K562 (cell line): ENCODE measurements around the gene ALG5. TPM values are rescaled to one million over a fixed set of nuclear protein-coding genes. Genes with fewer than 3 reads are reported as not detected.

Source experiments
- ATAC-seq: fragments of 200-7000 bp; cut with Tn5 transposase; 3 replicates; pipeline ENCODE4 v1.9.1; 2020; ENCODE audit warnings: moderate library complexity
- Bru-seq: library from RNA; stranded (reverse); fragments of 400-500 nt; gene quantifications from one replicate; lab custom pipeline; 2021; lab: Mats Ljungman, UMichigan
- BruChase-seq, 2 experiments: library from RNA; stranded (reverse); fragments of 400-500 nt; gene quantifications; one replicate each; lab custom pipeline; 2021; lab: Mats Ljungman, UMichigan
- BruUV-seq: library from RNA; stranded (reverse); fragments of 400-500 nt; replicated peaks from 2 replicates; lab custom pipeline; 2021; lab: Mats Ljungman, UMichigan
- CTCF ChIA-PET: fragments of 300-600 bp; formaldehyde crosslinking; extraction: SDS; loops from one replicate; lab custom pipeline; 2021; ENCODE audit warnings: low intra/inter-chr PET ratio; lab: Yijun Ruan, JAX
- POLR2A ChIA-PET: fragments of 300-600, 350-650 bp; sonication (Branson Sonifier 250); formaldehyde crosslinking; extraction: SDS; loops from one replicate; lab custom pipeline; 2021; ENCODE audit warnings: antibody characterized with exemption, inconsistent platforms; lab: Yijun Ruan, JAX
- DNase-seq, 4 experiments: peaks; one replicate each; pipeline versions ENCODE4 v3.0.0 to v3.0.0-alpha.2; 2011 to 2018; ENCODE audit warnings: low spot score in 3 of 4, mixed read lengths in 3 of 4; ENCODE audit errors: extremely low read depth in 1 of 4
- FAIRE-seq: peaks from 2 replicates; lab custom pipeline; 2011; peaks lifted over from hg19 to GRCh38; lab: Jason Lieb, UNC
- H2AFZ ChIP-seq: 2 replicates; pipeline ENCODE4 v1.6.0; 2011; ENCODE audit warnings: low read depth, low read length, control low read depth, inconsistent platforms
- H3K27ac ChIP-seq: fragments of 200-600 bp; 3 replicates; pipeline ENCODE4 v1.8.0; 2011; ENCODE audit warnings: low read depth, mild to moderate bottlenecking, control low read depth, inconsistent platforms, low read length, moderate library complexity, mixed read lengths; ENCODE audit errors: extremely low read depth
- H3K27me3 ChIP-seq, 2 experiments: fragments of 300-600 bp in 1 of 2; 2 replicates in 1 of 2; 3 replicates in 1 of 2; pipeline versions ENCODE4 v1.6.0 to v1.8.0; 2011; ENCODE audit warnings: inconsistent platforms in 2 of 2, low read length in 2 of 2, mild to moderate bottlenecking in 1 of 2, mixed read lengths in 1 of 2, moderate library complexity in 1 of 2; ENCODE audit not compliant: control insufficient read depth in 2 of 2, insufficient read depth in 2 of 2
- H3K36me3 ChIP-seq: fragments of 300-600 bp; 3 replicates; pipeline ENCODE4 v1.8.0; 2011; ENCODE audit warnings: mild to moderate bottlenecking, low read length, inconsistent platforms; ENCODE audit not compliant: control insufficient read depth, insufficient read depth
- H3K4me1 ChIP-seq, 2 experiments: fragments of 200-600 bp in 1 of 2; replicated peaks in 1 of 2; 2 replicates in 1 of 2; 3 replicates in 1 of 2; pipeline versions ENCODE4 v1.5.1 to v1.8.0; 2011; ENCODE audit warnings: inconsistent platforms in 2 of 2, low read length in 2 of 2, mild to moderate bottlenecking in 1 of 2, mixed read lengths in 1 of 2, moderate library complexity in 1 of 2; ENCODE audit not compliant: control insufficient read depth in 2 of 2, insufficient read depth in 2 of 2
- H3K4me2 ChIP-seq: 2 replicates; pipeline ENCODE4 v1.6.1; 2011; ENCODE audit warnings: low read length, control low read depth, inconsistent platforms, mixed read lengths; ENCODE audit not compliant: insufficient read depth
- H3K4me3 ChIP-seq: fragments of 200-600 bp; sonication (generic), shearing (Covaris generic); 2 replicates; pipeline ENCODE4 v1.5.1; 2016; ENCODE audit warnings: control low read depth, inconsistent platforms
- H3K79me2 ChIP-seq: fragments of 200-600 bp; 3 replicates; pipeline ENCODE4 v1.8.0; 2011; ENCODE audit warnings: low read length, inconsistent platforms; ENCODE audit not compliant: control insufficient read depth, insufficient read depth
- H3K9ac ChIP-seq, 2 experiments: 2 replicates each; pipeline versions ENCODE4 v1.6.0 to v1.6.1; 2011; ENCODE audit warnings: low read depth in 2 of 2, low read length in 2 of 2, control low read depth in 1 of 2, inconsistent platforms in 1 of 2, mild to moderate bottlenecking in 1 of 2, mixed read lengths in 1 of 2; ENCODE audit not compliant: insufficient read depth in 1 of 2
- H3K9me1 ChIP-seq: one replicate; pipeline ENCODE4 v1.6.0; 2011; ENCODE audit warnings: inconsistent platforms, mild to moderate bottlenecking, low read length, moderate library complexity; ENCODE audit not compliant: control insufficient read depth, insufficient read depth
- H3K9me3 ChIP-seq: replicated peaks from 2 replicates; pipeline ENCODE4 v1.5.1; 2011; ENCODE audit warnings: low read depth, low read length, inconsistent platforms; ENCODE audit not compliant: control insufficient read depth, insufficient read depth
- H4K20me1 ChIP-seq: replicated peaks from 2 replicates; pipeline ENCODE4 v1.6.1; 2011; ENCODE audit warnings: low read length, inconsistent platforms, mixed read lengths; ENCODE audit not compliant: control insufficient read depth, insufficient read depth
- BRD4 ChIP-seq: fragments of 200-600 bp; sonication (generic); IDR thresholded peaks from 2 replicates; pipeline ENCODE4 v1.6.1; 2017; ENCODE audit warnings: inconsistent platforms
- CCNT2 ChIP-seq: IDR thresholded peaks from 2 replicates; pipeline ENCODE4 v1.6.1; 2011; ENCODE audit warnings: borderline replicate concordance, low read depth, mild to moderate bottlenecking, moderate library complexity, mixed read lengths, low read length; ENCODE audit not compliant: insufficient read length; ENCODE audit errors: extremely low read depth
- HNRNPH1 ChIP-seq: fragments of 200-400 bp; formaldehyde crosslinking; optimal IDR thresholded peaks from 2 replicates; pipeline ENCODE3; 2017; ENCODE audit warnings: low read depth, mild to moderate bottlenecking, low read length, moderate library complexity
- POLR2A ChIP-seq: fragments of 450-650 bp; conservative IDR thresholded peaks from 2 replicates; pipeline ENCODE4 v1.6.1; 2016
- SMC3 ChIP-seq: conservative IDR thresholded peaks from 2 replicates; pipeline ENCODE4 v1.6.1; 2011; ENCODE audit warnings: low read depth, low read length, improper control_type of control experiment; ENCODE audit not compliant: insufficient read depth
- TCF3 ChIP-seq: sonication (generic); formaldehyde crosslinking; IDR thresholded peaks from 2 replicates; pipeline ENCODE4 v1.4.0; 2020; ENCODE audit warnings: mild to moderate bottlenecking, missing genetic modification reagents
- ZNF384 ChIP-seq: IDR thresholded peaks from 2 replicates; pipeline ENCODE4 v1.6.1; 2012; ENCODE audit warnings: low read depth, low read length, improper control_type of control experiment
- WGBS: fragments of 100-300 bp; shearing (Covaris generic); methylation state at CpG from one replicate; pipeline ENCODE4 v1.1.6; 2016; ENCODE audit warnings: low coverage, mixed read lengths; ENCODE audit not compliant: insufficient coverage; ENCODE audit errors: missing lambda C conversion rate; 5-methylcytosine and 5-hydroxymethylcytosine counted together
- in situ Hi-C: fragments of 300-500 bp; cut with MboI; formaldehyde crosslinking; loops from 4 replicates; pipeline ENCODE4 v1.15.0; 2018; ENCODE audit warnings: inconsistent platforms, mixed read lengths
- intact Hi-C: fragments of 100-400 bp; cut with micrococcal nuclease; formaldehyde crosslinking; loops from 2 replicates; pipeline ENCODE4 v1.14.2; 2022
- long read RNA-seq, 3 experiments: library from polyadenylated mRNA in 2 of 3; library from RNA in 1 of 3; unstranded in 2 of 3; stranded (forward) in 1 of 3; transcript quantifications; one replicate each; pipeline ENCODE4 v2.0.0, GENCODE V29; 2019 to 2022
- polyA minus RNA-seq, 3 experiments: library from RNA; depleted of rRNA, polyadenylated mRNA; stranded (reverse); fragments of >200 nt; gene quantifications; 2 replicates each; pipeline ENCODE4 v1.2.3, GENCODE V29; 2011
- polyA plus RNA-seq, 8 experiments: library from polyadenylated mRNA; depleted of rRNA in 4 of 8; stranded (reverse) in 5 of 8; unstranded in 3 of 8; fragments of >200 nt; fragmentation: Nextera tagmentation in 2 of 8; fragmentation: Illumina TruSeq in 1 of 8; extraction: Ambion mirVana in 2 of 8; extraction: Trizol in 1 of 8; gene quantifications; 2 replicates each; pipeline versions ENCODE4 v1.2.1 to v1.2.3, GENCODE V29; 2011 to 2014; ENCODE audit warnings: inconsistent platforms in 1 of 8, missing spikeins in 1 of 8
- total RNA-seq, 7 experiments: library from RNA; depleted of rRNA in 6 of 7; stranded (reverse); fragments of >200 nt in 6 of 7; fragmentation: Illumina TruSeq in 2 of 7; extraction: Trizol in 2 of 7; gene quantifications; 2 replicates each; pipeline versions ENCODE4 v1.2.1 to v1.2.3, GENCODE V29; 2011 to 2021; ENCODE audit warnings: low replicate concordance in 1 of 7
- TF ChIP-seq, protein P1 (sequence below): fragments of 450-650 bp; IDR thresholded peaks from 2 replicates; pipeline ENCODE4 v1.6.1; 2016; ENCODE audit warnings: missing biosample characterization, missing genetic modification characterization
- TF ChIP-seq, protein P2 (sequence below): fragments of 250-450 bp; sonication (Bioruptor Pico); IDR thresholded peaks from 2 replicates; pipeline ENCODE4 v1.8.0; 2021; ENCODE audit warnings: moderate library complexity, mild to moderate bottlenecking, inconsistent platforms
- TF ChIP-seq, protein P3 (sequence below): sonication (generic); formaldehyde crosslinking; IDR thresholded peaks from 2 replicates; pipeline ENCODE4 v1.8.1; 2022; ENCODE audit warnings: missing genetic modification reagents
- TF ChIP-seq, protein P4 (sequence below): sonication (generic); formaldehyde crosslinking; IDR thresholded peaks from 2 replicates; pipeline ENCODE4 v1.8.0; 2022; ENCODE audit warnings: missing genetic modification reagents, mild to moderate bottlenecking, moderate library complexity, borderline replicate concordance

Gene ALG5, protein sequence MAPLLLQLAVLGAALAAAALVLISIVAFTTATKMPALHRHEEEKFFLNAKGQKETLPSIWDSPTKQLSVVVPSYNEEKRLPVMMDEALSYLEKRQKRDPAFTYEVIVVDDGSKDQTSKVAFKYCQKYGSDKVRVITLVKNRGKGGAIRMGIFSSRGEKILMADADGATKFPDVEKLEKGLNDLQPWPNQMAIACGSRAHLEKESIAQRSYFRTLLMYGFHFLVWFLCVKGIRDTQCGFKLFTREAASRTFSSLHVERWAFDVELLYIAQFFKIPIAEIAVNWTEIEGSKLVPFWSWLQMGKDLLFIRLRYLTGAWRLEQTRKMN
- 29.2 and 46.7 TPM in 2 replicates for total RNA-seq (2011; cell fraction: chromatin; rRNA removed; ENCODE audit: low replicate concordance)
- 50.2 and 54.5 TPM in 2 replicates for total RNA-seq (2011; cell fraction: nucleolus; rRNA removed)
- total RNA-seq (2011; cell fraction: nucleoplasm; rRNA removed): 54.8 and 75.2 TPM in 2 replicates
- total RNA-seq (2014; rRNA removed): 36.6 and 41.8 TPM in 2 replicates
- 52.7 and 59.5 TPM in 2 replicates for total RNA-seq (2014; rRNA removed; fragmentation: Illumina TruSeq; extraction: Trizol)
- total RNA-seq (2015; rRNA removed; fragmentation: Illumina TruSeq; extraction: Trizol): 45.2 and 47.3 TPM in 2 replicates
- total RNA-seq (2021): 31.3 and 33.6 TPM in 2 replicates
- polyA plus RNA-seq (2011; rRNA removed): 39.8 and 58.9 TPM in 2 replicates
- polyA plus RNA-seq (2011; cell fraction: cytosol; rRNA removed): 11.6 and 22.1 TPM in 2 replicates
- 15.8 and 19.7 TPM in 2 replicates for polyA plus RNA-seq (2011; cell fraction: nucleus; rRNA removed)
- polyA plus RNA-seq (2012): 30.3 and 32.3 TPM in 2 replicates
- 43.3 and 46.7 TPM in 2 replicates for polyA plus RNA-seq (2014; fragmentation: Illumina TruSeq; extraction: Trizol)
- polyA plus RNA-seq (2014; fragmentation: Nextera tagmentation; extraction: Ambion mirVana): 10 to 100 TPM; 76.7 to 80.5 TPM
- 44.5 and 48.2 TPM in 2 replicates for polyA plus RNA-seq (2014; rRNA removed)
- polyA minus RNA-seq (2011; rRNA and poly(A)+ RNA removed): 29.5 and 30.8 TPM in 2 replicates
- polyA minus RNA-seq (2011; cell fraction: cytosol; rRNA and poly(A)+ RNA removed): 8.8 and 14.4 TPM in 2 replicates
- polyA minus RNA-seq (2011; cell fraction: nucleus; rRNA and poly(A)+ RNA removed): 27.9 and 30.2 TPM in 2 replicates
- Bru-seq, nascent RNA: percentile 81 among the genes with signal in this experiment
- BruChase-seq, experiment 1, labeled RNA remaining after a 2-hour chase: percentile 80 among the genes with signal in this experiment
- BruChase-seq, experiment 2, labeled RNA remaining after a 6-hour chase: percentile 76 among the genes with signal in this experiment
- long read RNA-seq, experiment 1, transcript ALG5-201 (10 exons, 1,154 nt): major isoform, 153 of 171 reads
- long read RNA-seq, experiment 1, partial matches to known transcripts: 6 of 171 reads
- long read RNA-seq, experiment 1, other reads (novel, unspliced or antisense): 12 of 171 reads
- long read RNA-seq, experiment 2, transcript ALG5-201 (10 exons, 1,154 nt): major isoform, 45 of 59 reads
- long read RNA-seq, experiment 2, partial matches to known transcripts: 4 of 59 reads
- long read RNA-seq, experiment 2, other reads (novel, unspliced or antisense): 9 of 59 reads
- long read RNA-seq, experiment 3, transcript ALG5-201 (10 exons, 1,154 nt): major isoform, 74 of 89 reads
- long read RNA-seq, experiment 3, partial matches to known transcripts: 7 of 89 reads
- long read RNA-seq, experiment 3, other reads (novel, unspliced or antisense): 8 of 89 reads

DNA sequence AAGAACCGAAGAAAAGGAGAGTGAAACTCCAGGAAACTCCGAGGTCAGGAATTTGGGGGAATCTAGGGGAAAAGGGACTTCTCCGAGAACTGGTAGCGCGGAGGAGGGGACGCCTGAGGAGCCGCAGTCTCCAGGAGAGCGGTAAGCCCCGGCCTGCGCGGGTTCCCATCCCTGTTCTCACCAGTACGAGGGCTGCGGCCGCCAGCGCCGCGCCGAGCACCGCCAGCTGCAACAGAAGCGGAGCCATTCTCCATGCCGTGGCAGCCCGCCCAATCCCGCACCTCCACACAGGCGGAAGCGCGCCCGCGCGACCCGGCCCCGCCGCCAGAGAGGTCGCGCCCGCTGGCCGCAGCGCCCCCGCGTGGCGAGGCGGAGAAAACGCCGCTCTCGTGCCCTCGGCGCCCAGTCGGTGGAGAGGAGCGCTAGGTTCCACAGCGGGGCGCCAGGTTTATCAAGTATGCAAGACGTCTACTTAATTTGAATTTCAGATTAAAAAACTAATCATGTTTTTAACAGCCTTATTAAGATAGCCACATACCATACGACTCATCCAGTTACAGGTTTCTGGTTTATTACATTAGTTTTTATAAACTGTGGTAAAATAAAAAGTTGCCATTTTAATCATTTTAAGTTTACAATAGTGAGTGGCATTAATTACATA lies at the start of gene ALG5:
TSS of gene ALG5 (minus strand) at position 287 of the 661 bp plus-strand sequence. CDS start at position 247, 40 bp downstream.
- H3K9me1 ChIP-seq: no peaks in the 10 kb centered on the region
- H3K4me1 ChIP-seq: no peaks in the 10 kb centered on the region; a peak in 1 of 5 replicates
- in situ Hi-C loops (no loop called here), intact Hi-C loops (no loop called here)
- no TSS peak for BruUV-seq
- peak; percentile 81 for ATAC-seq
- peak within 1 kb of the TSS; percentile 96 for H3K4me3 ChIP-seq
- H3K4me2 ChIP-seq: peak within 1 kb of the TSS; percentile 93
- no peak for FAIRE-seq
- H3K79me2 ChIP-seq: peaks cover 80% of the 10 kb centered on the region
- H3K9ac ChIP-seq: peak within 1 kb of the TSS; percentile 96 to 99
- CTCF ChIA-PET: interaction anchor here (0.6 kb wide), 1 partner anchor 1018 kb away, joined by 3 read pairs; no protein-coding TSS in a partner anchor
- H3K36me3 ChIP-seq: peaks cover 46% of the 10 kb centered on the region
- peaks cover 4% of the 10 kb centered on the region; the same call in 1 of the 2 replicates for H4K20me1 ChIP-seq
- POLR2A ChIA-PET: interaction anchor here (1.9 kb wide), 1 partner anchor 19 kb away, joined by 7 read pairs; no protein-coding TSS in a partner anchor
- H2AFZ ChIP-seq: peak within 1 kb of the TSS; percentile 100
- 0% methylated on average over 21 of the region's 52 CpGs for WGBS
- no peaks in the 10 kb centered on the region for H3K9me3 ChIP-seq
- no peaks in the 10 kb centered on the region for H3K27me3 ChIP-seq
- peak within 1 kb of the TSS; percentile 100 for H3K27ac ChIP-seq
- DNase-seq: peak; percentile 70 to 90 (median 78)
- TF ChIP-seq SMC3: 0 out of 2 replicates have a peak, but pooled peaks have one; percentile 13
- TF ChIP-seq, protein P1, sequence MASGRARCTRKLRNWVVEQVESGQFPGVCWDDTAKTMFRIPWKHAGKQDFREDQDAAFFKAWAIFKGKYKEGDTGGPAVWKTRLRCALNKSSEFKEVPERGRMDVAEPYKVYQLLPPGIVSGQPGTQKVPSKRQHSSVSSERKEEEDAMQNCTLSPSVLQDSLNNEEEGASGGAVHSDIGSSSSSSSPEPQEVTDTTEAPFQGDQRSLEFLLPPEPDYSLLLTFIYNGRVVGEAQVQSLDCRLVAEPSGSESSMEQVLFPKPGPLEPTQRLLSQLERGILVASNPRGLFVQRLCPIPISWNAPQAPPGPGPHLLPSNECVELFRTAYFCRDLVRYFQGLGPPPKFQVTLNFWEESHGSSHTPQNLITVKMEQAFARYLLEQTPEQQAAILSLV (tag): no peak
- peak; percentile 91 for TF ChIP-seq CCNT2
- no peak for TF ChIP-seq HNRNPH1
- peak; percentile 40 for TF ChIP-seq TCF3 (CRISPR knock-in tag)
- TF ChIP-seq ZNF384: peak; percentile 29; the same call in 1 of the 2 replicates
- peak; percentile 78 for TF ChIP-seq POLR2A
- TF ChIP-seq, protein P2, sequence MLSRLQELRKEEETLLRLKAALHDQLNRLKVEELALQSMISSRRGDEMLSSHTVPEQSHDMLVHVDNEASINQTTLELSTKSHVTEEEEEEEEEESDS (CRISPR knock-in tag): no peak
- TF ChIP-seq, protein P3, sequence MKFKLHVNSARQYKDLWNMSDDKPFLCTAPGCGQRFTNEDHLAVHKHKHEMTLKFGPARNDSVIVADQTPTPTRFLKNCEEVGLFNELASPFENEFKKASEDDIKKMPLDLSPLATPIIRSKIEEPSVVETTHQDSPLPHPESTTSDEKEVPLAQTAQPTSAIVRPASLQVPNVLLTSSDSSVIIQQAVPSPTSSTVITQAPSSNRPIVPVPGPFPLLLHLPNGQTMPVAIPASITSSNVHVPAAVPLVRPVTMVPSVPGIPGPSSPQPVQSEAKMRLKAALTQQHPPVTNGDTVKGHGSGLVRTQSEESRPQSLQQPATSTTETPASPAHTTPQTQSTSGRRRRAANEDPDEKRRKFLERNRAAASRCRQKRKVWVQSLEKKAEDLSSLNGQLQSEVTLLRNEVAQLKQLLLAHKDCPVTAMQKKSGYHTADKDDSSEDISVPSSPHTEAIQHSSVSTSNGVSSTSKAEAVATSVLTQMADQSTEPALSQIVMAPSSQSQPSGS: no peak
- TF ChIP-seq BRD4: no peak
- TF ChIP-seq, protein P4, sequence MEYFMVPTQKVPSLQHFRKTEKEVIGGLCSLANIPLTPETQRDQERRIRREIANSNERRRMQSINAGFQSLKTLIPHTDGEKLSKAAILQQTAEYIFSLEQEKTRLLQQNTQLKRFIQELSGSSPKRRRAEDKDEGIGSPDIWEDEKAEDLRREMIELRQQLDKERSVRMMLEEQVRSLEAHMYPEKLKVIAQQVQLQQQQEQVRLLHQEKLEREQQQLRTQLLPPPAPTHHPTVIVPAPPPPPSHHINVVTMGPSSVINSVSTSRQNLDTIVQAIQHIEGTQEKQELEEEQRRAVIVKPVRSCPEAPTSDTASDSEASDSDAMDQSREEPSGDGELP (CRISPR knock-in tag): peak; percentile 78
